PC-9 (cell line): Measurements from ENCODE around the gene DGLUCY.

ENCODE experiments used
- CTCF ChIP-seq: fragments of 200-600 bp; sonication (generic); conservative IDR thresholded peaks from 2 replicates; pipeline ENCODE4 v1.6.1; 2017; ENCODE audit warnings: mixed run types, antibody characterized with exemption, mild to moderate bottlenecking, moderate library complexity
- EZH2 ChIP-seq: fragments of 200-600 bp; sonication (generic); IDR thresholded peaks from 2 replicates; pipeline ENCODE4 v1.8.0; 2017; ENCODE audit warnings: antibody characterized with exemption, low read depth

DNA sequence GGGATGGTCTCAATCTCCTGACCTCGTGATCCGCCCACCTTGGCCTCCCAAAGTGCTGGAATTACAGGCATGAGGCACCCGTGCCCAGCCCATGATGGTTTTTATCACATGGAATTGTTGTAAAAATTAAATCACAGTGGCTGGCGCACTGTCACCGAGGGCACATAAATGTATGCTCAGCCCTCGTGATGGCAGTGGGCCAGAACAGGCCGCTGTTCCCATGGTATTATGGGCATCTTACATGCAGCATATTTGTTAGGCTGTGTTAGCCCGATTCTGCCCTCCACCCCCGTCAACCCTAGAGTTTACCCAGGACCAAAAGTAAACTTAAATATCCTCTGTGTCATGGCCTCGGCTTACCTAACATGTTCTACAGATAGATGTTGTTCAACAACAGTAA lies 82.0 kb downstream of the DGLUCY start:
- TF ChIP-seq CTCF, result no peak
- no peak for TF ChIP-seq EZH2
